GM18520 (cell line): ENCODE data around the gene C17orf114.
"Not testable (repeated sequence)": the region's sequence is repeated elsewhere in the genome, so short reads cannot be mapped to it uniquely, and the experiment has no call there.

Experiments
- ATAC-seq: cut with Tn5 transposase; IDR thresholded peaks from one replicate; pipeline ENCODE4 v1.9.1; 2021; ENCODE audit not compliant: unreplicated experiment

Gene C17orf114

DNA sequence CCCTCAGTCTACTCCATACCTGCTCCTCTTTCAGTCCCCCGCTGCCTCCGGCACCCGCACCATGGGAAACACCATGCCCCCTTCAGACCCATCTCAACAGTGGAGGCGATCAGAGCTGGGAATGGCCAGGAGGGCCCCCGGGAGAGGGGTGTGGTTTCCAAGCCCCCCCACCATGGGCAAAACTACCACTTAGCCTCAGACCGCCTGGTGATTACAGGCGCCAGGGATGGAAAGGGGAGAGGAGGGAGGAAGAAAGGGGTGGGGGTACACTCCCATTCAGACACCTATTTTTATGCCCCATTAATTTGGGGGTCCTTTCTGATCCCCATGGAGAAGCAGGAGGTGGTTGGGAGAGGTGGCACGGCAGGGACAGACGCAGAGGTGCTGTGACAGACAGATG lies at the start of gene C17orf114:
C17orf114 (minus strand) TSS at position 101 of the 400 bp plus-strand sequence.
- no peak for ATAC-seq

DNA sequence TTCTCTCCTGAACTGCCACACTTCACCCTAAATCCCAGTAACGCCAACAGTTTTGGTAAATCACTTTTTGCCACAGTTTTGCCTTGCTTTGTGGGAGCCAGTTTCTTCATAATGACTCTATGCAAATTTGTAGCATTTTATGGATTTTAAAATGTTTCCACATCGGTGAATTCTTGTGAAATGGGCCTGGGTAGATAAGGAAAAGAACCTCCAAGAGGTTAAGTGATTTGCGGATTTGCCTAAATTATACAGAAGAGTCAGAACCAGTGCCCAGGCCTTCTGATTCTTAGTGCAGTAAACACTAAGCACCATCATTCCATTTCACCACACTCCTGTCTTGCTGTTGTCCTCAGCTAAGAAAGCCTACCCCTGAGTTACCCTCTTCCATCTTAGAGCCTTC lies 49.0 kb upstream of the C17orf114 start:
- ATAC-seq, result no peak

DNA sequence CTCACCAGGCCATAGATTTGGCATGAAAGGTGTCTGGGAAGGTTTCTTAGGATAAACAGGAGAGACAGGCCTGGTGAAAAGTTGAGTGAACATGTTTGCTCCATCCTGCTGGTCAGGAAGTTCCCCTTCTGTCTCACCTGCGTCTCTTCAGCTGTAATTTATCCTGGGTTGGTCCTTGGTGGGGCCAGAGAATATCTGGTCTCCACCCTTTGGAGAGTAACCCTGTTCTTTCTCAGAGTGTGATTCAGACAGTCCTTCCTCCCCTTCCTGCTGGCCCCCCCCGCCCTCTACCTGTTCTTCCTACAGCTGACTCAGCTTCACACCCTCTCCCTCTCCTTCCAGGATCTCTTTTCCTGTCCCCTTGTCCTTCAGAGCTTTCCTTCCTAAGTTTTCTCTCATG lies 48.1 kb upstream of the C17orf114 start:
- ATAC-seq, result no peak

DNA sequence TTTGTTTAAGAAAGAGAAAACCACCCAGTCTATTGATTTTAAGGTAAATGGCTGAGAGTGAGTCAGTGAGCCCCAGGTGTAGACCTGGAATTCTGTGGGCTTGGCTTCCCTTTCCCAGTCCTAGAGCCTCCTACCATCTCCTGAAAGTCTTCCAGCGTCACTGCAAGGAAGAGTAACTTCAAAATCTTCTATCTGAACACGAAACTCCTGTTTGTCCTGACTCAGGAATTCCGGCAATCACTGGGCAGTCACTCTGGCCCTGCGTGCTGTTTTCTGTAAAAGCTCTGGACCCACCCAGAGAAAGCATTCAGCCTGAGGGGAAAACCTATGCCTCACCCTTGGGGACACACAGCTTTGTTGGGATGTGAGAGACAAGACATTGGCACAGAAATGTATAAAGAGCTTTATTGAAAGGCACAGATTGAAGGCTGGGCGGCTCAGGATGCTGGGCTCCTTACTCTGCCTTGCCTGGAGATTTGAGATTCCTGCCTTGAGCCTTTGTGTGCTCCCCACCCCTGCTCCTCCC lies 46.9 kb upstream of the C17orf114 start:
- ATAC-seq, result no peak

DNA sequence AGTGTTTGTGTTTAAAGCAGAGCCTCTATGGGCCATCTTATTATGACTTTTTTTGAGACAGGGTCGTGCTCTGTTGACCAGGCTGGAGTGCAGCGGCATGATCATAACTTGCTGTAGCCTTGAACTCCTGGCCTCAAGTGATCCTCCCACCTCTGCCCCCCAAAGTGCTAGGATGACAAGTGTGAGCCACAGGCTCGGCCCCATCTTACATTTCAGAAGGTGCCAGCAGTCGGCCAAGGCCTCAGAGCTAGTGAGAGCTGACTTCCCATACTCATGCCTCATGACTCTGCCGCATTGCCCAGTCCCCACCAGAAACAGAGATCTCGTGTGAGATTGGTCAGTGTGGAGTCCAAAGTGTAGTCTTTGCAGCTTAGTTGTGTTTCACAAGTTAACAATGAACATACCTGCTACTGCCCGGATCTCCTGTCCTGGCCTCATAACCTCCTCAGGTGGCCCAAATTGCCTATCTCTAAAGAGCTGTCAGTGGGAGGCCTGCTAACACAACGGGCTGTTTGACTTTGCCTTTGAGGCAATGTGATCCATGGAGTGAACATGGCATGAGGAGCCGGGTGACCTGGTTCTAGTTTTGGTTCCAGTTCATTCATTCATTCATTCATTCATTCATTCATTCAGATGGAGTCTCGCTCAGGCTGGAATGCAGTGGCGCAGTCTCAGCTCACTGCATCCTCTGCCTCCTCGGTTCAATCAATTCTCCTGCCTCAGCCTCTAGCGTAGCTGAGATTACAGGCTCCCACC lies 44.7 kb upstream of the C17orf114 start:
- ATAC-seq, result no peak

DNA sequence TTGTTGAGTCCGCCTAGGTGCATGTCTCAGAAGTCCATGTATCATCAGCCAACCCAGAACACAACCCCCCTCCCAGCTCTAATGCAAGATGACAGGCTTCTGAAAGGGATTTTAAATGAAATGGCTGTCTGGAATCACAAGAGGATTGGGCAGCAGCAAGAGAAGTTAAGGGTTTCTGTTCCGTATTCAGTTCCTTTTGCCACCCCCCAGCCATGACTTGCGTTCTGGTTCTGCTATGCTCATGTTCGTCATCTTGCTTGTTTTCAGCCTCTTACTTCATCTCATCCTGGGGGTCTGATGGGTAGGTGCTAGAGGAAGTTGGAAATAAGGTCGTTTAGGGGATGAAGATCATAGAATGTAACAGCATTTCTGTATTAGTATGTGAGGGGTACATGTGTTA lies 43.0 kb upstream of the C17orf114 start:
- no peak for ATAC-seq

DNA sequence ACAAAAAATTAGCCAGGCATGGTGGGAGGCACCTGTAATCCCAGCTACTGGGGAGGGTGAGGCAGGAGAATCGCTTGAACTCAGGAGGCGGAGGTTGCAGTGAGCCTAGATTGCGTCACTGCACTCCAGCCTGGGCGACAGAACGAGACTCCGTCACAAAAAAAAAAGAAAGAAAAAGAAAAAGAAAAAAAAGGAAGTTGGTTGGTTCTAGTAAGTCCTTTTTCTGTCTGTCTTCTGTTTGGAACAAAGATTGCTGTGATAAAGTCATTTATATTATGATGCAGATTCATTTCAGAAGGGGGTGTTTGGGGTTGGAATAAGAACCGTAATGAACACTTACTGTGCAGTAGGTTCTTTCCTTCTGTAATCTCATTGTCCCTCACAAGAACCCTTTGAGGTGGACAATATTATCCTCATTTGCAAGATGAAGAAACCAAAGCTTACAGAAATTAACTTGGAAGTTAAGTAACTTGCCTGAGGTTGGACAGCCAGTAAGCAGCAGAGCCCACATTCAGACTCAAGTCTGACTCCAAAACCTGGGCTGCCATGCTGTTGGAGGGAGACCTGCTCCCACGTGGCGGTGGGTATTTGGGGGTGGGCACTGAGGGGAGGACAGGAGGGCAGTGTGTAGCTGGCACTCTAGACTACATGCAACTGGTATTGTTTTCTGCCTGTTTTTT lies 41.3 kb upstream of the C17orf114 start:
- ATAC-seq, result no peak

DNA sequence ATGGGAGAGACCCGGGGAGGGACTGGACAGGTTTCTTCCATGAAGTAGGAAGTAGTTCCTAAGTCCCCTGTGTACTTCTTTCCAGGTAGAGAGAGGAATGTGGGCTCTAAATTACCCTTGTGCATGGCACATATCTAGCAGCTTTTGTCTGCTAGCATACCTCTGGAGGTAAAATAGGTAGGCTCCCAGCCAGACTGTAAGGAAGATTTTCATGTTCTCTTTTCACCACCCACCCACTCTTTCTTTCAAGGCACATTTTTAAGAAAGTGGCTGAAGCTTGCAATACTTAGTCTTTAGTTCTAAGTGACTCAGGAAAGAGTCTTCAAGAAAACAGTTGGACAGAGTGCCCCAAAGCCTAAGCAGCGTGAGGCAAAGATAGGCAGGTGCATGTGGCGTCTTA lies 40.2 kb upstream of the C17orf114 start:
- ATAC-seq, result no peak

DNA sequence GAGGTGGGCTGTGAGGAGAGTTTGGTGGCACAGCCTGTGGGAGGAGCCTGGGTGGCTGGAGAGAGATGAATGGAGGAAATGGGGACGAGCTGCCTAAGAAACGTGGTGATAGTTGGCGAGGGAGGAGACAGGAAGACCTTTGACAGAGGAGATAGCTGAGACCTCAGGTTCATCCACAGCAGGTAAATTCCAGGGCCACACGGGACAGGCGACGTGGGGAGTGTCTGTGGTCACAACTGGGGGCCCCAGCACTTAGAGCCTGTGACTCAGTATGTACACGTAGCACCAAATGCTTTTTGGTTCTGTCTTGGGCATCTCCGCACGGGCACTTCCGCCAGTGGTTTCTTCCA lies 38.7 kb upstream of the C17orf114 start:
- ATAC-seq, result no peak

DNA sequence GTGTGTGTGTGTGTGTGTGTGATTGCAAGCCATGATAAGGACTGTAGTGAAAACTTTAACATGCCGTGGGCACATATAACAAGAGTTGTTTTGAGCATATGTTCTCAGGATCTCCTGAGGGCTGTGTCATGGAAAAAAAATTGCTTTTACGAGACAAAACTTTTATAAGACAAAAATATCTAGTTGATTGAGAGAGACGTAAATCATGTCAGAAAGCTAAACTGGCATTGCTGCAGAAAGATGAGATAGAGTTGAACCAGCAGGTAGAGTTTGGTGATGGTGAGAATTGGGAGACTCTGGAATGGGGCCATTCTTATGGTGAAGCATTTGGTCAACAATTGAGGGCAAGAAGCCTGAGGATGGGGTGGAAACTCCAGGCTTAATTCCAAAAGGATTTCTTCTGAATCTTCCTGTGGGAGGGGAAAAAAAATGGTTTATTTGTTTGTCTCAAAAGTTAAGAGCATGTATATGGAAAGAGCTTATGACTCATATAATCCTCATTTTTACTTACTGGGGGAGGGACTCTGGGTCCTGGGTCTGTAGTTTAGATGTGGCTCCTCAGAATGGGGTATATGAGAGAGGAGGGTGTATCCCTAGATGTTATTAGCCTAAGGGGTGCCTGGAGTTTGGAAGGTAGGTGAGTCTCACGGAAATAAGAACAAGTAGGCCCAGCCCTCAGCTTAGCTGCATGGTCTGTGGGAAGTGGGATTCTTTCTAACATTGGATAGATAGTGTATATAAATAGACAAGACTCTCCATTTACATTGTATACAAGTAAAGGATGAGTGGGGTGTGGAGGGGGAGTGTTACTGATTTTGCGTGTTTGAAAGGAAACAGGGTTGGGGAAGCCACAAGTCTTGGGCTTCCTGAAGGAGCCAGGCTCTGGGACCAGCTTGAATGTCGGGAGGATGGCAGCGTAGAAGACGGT lies 38.1 kb upstream of the C17orf114 start:
- ATAC-seq, result no peak

DNA sequence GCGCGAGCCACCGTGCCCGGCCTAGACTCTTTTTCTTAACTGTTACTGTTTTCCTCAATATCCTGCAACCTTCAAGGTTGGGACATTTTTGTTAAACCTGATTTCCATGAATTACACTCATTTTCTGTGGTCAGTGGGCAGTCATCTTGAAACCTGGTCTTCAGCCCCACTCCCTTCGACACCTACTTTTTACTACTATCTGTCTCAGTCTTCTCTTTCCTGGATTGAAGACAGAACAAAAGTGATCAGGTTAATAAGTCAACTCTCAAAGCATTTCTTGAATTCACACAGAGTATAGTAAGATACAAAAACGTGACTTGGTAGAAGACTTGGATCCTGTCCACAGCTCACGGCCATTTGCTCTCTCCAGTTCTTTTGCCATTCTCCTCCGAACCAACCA lies 37.1 kb upstream of the C17orf114 start:
- no peak for ATAC-seq

DNA sequence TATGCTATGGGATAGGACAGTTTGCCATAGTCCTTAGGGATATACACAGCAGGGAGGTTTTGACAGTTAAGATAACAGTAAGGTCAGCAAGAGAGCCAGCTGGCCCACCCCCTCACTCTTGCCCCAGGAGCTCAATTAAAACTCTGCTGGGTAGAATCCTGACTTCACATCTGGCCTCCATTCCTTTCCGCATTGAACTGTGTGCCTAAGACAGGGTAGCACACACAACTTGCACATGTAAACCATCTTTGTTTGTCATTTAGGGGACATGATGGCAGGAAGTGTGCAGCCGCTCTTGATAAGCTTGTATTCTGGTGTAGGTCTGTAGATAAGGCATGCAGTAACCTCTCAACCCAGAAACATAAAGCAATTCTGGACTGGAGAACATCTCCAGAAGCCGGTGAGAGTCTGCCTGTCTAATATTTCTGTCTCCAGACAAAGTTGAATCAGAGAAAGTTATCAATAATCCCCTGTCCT lies 36.2 kb upstream of the C17orf114 start:
- ATAC-seq, result no peak

DNA sequence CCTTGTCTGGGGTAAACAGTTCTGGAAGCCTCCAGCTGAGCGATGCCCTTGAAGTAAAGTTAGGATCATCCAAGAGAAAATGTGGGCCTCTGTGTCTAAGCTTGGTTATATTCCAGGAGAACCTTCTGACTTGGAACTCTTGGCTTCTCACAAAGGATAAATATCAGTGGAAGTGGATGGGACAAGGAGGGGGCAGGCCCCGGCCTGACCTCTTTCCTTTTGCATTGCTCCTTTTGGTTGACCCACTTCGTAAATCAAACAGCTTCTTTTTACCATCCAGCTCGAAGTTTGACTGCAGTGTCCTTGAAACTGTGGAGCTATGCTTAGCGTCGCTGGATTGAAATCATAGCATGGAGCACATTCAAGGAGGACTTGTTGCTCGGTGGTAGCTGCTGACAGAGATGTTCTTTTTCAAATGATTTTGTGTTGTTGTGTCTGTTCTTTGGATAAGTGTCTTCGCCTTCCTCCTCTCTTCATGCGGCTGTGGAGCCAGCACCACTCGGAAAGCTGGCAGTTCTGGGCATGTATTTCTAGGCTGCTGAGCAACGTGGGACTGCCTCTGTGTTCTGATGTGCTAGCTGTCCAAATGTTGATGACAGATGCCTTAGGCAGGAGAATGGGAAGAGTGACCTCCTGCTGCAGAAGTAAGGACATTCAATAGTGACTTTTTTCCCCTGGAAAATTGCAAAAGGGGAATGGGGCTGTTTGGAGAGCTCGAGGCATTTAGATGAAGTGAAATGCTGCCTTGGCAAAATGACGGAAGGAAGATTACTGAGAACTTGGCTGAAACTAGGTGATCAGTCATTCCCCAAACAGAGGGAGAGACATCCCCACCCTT lies 35.6 kb upstream of the C17orf114 start:
- ATAC-seq, result no peak

DNA sequence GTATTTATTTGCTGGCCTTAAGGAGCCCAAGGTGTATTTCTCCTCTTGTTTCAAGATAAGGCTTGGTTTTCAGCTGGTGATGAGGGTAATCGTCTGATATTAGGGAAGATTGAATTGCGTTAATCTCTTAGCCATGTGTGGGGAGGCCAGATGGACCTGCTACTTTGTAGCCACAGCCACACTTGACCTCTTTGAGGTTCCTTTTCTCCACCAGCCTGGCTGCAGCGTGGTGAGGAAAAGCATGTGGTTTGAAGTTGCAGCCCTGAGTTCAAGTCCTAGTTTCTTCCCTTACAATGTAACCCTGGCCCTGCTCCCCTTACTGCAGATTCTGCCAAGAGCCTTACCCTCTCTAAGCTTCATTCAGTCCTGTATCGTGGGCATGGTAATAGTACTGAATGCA lies 34.1 kb upstream of the C17orf114 start:
- no peak for ATAC-seq

DNA sequence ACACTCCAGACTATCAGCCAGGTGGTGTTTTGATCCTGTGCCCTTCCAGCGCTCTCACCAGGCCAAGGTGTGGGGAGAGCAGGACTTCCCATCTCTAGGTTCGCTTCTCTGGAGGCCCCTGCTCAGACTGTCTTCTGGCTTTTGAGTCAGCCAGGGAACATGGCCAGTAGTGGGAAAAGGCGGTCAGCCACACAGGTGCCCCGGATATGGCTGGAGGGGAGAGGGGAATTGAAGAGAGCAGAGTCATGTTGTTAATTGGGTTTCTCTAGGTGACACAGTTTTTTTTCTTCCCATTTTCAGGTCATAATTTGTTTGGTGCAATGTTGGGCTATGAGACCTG lies 32.5 kb upstream of the C17orf114 start:
- no peak for ATAC-seq

DNA sequence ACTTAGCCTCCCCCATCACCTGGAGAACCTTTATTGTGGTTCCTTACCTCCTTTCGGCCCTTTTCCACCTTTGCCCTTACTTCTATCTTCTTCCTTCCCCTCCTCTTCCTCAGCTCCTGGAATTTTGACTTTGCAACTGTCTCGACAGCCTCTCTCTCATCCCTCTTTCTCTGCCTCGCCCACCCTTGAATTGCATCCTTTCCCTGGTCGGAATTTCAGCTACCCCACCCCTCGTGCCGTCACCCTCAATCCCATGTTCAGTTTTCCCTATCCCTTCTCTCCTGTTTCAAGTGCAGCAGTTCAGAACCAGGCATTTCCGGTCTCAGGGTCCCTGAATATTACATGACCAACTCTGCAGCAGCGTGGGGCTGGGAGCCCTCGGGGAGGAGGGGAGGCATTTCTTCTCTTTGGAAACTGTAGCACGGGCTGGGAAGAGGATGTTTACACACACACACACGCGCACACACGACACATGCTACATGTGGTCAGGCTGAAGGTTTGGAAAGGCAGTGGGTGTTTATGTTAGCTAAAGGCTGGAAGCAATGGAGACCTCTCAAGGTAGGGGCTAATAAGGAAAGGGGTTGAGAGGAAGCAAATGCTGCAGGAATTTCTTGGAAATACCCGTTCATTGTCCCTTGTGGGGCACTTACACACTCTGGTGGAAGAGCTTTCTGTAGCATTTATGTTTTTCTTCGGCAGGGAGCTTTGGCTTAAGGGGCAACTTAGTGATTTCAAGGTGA lies 32.0 kb upstream of the C17orf114 start:
- ATAC-seq, result no peak

DNA sequence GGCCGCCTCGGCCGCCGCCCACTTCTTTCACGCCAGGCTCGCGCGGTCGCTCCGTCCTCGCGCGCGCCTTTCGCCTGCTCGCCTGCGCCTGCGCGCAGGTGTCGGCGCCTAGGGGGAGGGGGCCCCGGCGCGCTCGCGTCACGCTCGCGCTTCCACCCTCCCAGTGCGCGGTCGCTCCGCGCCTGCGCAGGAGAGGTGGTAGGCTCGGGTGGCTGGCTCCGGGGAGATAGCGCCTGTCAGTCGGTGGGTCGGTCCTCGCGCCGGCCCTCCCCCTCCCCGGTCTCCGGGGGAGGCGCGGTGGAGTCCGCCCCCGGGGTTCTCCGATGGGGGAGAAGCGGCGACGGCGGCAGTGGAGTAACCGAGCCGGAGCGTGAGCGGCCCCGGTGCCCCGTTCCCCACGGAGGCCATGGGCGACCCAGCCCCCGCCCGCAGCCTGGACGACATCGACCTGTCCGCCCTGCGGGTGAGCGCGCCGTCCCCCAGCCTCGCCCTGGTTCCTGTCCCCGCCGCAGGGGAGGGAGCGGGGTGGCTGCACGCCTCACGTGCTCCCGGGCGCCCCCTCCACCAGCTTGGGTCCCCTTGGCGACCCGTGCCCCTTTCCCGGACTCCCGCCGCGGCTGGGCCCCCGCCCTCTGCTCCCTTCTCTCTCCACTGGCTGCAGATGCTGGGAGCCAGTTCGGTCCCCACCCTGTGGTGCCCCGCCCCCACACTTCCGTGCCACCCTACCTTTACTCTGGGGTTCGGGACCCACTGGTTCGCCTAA lies 31.2 kb upstream of the C17orf114 start, which contains the start of gene MINK1:
MINK1 (plus strand) TSS at position 163 of the 763 bp plus-strand sequence; CDS start at position 407, 244 bp downstream.
- peak; percentile 87 for ATAC-seq

DNA sequence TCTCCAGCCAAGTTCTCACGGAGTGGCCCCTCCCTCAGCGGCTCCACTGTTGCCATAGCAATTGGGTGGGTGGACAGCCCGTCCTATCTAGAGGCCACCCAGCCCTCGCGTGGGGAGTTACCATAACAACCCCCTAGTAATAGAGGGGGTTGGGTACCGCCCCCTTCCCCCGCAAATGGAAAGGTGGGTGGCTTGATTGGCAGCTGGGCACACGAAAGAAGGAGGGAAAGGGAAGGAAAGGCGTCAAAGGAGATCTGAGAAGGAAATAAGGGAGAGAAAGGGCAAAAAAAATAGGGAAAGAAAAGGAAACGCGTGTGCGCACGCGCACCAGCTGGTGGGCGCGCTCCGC lies 30.7 kb upstream of the C17orf114 start:
- ATAC-seq, result not testable (repeated sequence)

DNA sequence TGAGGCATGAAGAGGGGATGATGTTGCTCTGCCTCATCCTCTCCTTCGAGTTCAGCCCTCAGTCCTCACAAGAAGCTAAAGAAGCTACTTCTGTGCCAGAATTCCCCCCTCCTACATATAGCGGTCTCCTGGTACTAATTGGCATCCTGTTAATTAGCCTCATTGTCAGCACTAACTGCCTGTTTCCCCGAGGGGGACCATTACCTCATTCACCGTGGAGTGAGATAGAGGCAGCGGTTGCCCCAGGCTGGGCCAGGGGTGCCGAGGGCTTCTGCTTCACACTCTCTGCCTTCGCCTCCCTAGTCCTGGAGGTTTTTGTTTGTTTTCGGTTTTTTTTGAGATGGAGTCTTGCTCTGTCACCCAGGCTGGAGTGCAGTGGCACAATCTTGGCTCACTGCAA lies 25.3 kb upstream of the C17orf114 start:
- ATAC-seq, result no peak
